GM18907 (cell line): Measurements from ENCODE around the gene POLR3C.

ENCODE experiments used
- ATAC-seq: cut with Tn5 transposase; IDR thresholded peaks from one replicate; pipeline ENCODE4 v1.9.1; 2021; ENCODE audit warnings: mild to moderate bottlenecking, moderate library complexity; ENCODE audit not compliant: unreplicated experiment

POLR3C gene

GRCh38 chr1:145868232-145868631, 44.2 kb downstream of the POLR3C start:
- no peak for ATAC-seq

- peak; percentile 56 for ATAC-seq
These were observed 48.3 kb downstream of the POLR3C start for GRCh38 chr1:145871994-145872924.

DNA sequence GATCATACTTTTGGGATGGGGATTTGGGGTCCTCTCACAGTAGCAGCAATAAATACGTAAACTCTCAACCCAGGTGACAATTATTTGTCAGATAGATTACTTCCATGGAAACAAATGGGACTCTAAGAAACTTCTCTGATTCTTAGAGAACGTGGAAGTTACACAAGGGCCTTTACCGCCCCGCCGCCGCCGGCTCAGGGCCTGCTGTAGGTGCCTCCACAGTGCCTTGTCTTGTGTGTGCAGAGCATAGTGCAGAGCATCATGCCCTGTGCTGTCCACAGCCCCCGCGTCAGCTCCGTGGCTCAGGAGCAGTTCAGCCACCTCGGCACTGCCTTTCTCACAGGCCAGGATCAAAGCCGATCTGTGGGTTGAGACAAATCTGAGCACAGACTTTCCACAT, 50.6 kb downstream of the POLR3C start:
- no peak for ATAC-seq

GRCh38 chr1:145877923-145878486, 54.0 kb downstream of the POLR3C start:
- no peak for ATAC-seq

DNA sequence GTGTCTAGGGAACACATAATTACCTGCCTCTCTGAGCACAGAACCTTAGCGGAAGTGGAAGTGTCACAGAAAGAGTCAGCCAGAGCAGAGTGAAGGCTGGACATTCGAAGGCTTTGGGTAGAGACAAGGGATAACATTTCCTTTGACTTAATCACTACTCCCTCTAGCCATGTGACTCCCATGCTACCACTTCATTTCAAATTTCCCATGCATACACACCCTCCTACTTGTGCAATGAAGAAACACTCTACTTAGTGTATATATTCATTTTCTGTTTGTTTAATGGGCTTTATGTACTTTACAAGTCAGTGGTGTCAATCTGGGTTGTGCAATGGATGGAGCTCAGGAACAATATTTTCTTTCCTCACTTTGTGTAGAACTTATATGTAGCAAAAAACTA, 54.7 kb downstream of the POLR3C start:
- ATAC-seq, result no peak

GRCh38 chr1:145879775-145880174, 55.8 kb downstream of the POLR3C start:
- ATAC-seq, result no peak

- no peak for ATAC-seq
These were observed 60.7 kb downstream of the POLR3C start for GRCh38 chr1:145884675-145885074.

- peak; percentile 99 for ATAC-seq
These were observed 61.8 kb downstream of the POLR3C start, which contains the start of gene ANKRD35 for GRCh38 chr1:145885738-145886287. ANKRD35 (minus strand) TSS chr1:145885866; CDS start chr1:145885758, 108 bp downstream.

DNA sequence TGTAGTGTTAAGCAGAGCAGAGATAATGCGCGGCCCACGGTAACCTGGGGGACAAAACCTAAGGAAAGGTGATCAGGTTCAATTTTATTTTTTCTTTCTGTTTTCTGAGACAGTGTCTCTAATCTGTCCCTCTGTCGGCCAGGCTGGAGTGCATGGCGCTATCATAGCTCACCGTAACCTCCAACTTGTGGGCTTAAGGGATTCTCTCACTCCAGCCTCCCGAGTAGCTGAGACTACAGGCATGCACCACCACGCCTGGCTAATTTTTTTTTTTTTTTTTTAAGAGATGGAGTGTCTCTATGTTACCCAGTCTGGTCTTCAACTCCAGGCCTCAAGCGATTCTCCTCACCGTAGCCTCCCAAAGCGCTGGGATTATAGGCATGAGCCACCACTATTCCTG, 62.4 kb downstream of the POLR3C start:
- no peak for ATAC-seq

DNA sequence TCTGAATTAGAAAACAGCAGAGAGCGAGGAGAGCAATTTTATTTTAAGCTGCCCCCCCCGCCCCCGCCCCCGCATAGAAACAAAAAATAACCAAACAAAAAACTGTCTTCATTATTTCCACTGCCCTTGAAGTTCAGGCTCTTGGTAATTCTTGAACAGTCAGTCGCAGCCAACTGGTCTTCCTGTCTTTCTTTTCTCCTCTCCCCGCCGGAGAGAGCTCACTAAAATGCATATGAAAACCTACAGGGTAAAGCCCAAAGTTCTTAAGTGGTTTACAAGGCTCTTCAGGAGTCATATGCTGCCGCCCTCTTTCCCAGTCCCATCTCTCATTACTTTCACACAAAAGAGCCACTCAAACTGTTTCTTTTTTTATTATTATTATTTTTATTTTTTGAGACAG, 62.8 kb downstream of the POLR3C start:
- ATAC-seq, result no peak

- no peak for ATAC-seq
These were observed 63.6 kb downstream of the POLR3C start for GRCh38 chr1:145887631-145888030.

DNA sequence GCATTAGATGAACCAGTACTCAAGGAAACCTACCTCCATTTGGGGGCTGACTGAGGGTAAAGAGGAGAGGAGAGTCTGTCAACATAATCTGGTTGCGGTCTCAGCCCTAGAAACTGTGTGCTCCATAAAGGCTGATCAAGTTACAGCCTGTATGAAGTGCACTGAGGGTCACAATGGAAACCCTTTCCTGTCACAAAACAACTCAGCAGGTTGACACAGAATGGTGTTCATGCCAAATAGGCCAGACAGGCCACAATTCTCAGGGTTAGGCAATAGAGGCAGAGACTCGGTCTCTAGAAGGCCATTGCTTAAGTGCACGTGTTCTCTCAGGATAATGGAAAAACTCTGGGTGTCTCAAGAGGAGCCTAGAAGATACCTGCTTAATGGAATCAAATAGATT, 65.7 kb downstream of the POLR3C start:
- no peak for ATAC-seq

DNA sequence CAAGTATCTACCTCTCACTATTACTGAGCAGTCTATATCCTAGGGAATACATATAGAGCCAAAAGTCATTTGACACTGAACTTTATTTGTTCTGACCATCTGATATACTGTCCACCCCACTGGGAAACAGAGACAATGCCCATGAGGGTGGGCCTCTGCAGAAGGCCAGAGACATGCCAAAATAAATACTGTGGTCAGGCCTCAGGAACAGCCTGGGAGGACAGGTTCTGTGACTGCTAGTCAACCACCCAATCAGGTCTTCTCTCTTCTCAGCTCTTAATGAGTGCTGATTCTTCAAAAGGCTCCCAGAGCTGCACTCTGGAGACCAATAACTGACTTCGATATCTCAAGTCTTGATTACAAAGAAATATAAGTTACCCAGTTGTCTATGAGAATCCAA, 67.1 kb downstream of the POLR3C start:
- ATAC-seq, result no peak

DNA sequence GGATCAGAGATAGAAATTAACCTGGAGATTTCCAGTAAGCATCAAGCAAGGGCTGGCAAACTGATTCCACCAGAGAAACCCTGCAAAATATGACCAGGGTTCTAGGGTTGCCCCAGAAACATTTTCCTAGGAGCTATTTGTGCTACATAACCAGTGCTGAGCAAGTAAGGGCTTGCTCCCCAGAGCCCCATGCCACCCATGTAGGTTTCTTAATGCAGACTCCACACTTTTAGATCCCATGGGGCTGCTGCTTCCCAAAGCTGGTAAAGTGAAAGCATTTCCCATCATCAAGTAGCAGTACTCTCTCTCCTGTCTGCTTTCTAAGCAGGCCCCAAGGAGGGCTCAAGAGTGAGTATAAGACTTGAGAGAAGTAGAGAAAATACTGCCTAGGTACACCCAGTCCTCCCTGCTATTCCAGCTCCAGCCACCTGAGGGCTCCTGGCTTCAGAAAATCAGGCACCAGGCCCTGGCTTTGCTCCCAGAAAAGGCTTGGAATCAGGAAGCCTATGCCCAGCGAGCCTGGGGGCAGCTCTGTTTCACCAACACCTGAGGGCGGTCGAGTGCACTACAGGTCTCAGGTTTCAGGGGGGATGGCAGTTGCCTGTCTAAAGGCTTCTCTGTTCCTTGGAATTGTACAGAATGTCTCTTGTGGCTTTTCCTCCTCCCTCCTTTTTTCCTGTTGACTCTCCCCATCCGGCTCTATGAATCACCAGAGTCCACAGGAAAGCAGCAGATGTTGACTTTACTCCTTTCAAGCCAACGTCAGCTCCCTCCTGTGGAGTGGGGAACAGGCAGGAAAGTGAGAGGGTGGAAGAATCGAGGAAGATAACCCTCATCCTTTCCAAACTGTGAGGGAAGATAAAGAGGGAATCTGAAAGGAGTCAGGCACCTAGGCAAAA, 67.8 kb downstream of the POLR3C start:
- no peak for ATAC-seq

- no peak for ATAC-seq
These were observed 68.6 kb downstream of the POLR3C start for GRCh38 chr1:145892486-145893087.

GRCh38 chr1:145893306-145894055, 69.5 kb downstream of the POLR3C start:
- no peak for ATAC-seq
